NB4 (cell line): ENCODE measurements around the gene NOC2L.

ENCODE experiments used
- DNase-seq: peaks from one replicate; pipeline ENCODE4 v3.0.0; 2010; ENCODE audit warnings: low read depth
- H3K4me3 ChIP-seq: one replicate; pipeline ENCODE4 v1.5.1; 2011; ENCODE audit warnings: mild to moderate bottlenecking, low read depth, low read length, moderate library complexity
- CTCF ChIP-seq: IDR thresholded peaks from one replicate; pipeline ENCODE4 v1.5.1; 2012; ENCODE audit warnings: low read depth, low read length
- MAX ChIP-seq: IDR thresholded peaks from 2 replicates; pipeline ENCODE4 v1.6.1; 2011; ENCODE audit warnings: low read depth, low read length
- MYC ChIP-seq: IDR thresholded peaks from 2 replicates; pipeline ENCODE4 v1.6.1; 2011; ENCODE audit warnings: low read depth, low read length
- POLR2A ChIP-seq: IDR thresholded peaks from 2 replicates; pipeline ENCODE4 v1.6.1; 2011; ENCODE audit warnings: mild to moderate bottlenecking; ENCODE audit not compliant: insufficient read length; ENCODE audit errors: extremely low read depth

The NOC2L gene

GRCh38 chr1:913491-914130, 45.4 kb downstream of the NOC2L start:
- no peak overlapping the region for H3K4me3 ChIP-seq
- TF ChIP-seq POLR2A (no peak), CTCF (no peak), MYC (no peak), MAX (no peak)
- DNase-seq: no peak

- peak; percentile 63 for DNase-seq
- TF ChIP-seq CTCF (peak; percentile 3), MYC (no peak), POLR2A (no peak), MAX (no peak)
- no peak overlapping the region for H3K4me3 ChIP-seq
Measured at GRCh38 chr1:912740-913301, 46.2 kb downstream of the NOC2L start.

GRCh38 chr1:911875-912739, 46.9 kb downstream of the NOC2L start:
- DNase-seq: no peak
- TF ChIP-seq MYC (no peak), CTCF (no peak), POLR2A (no peak), MAX (no peak)
- H3K4me3 ChIP-seq: no peak overlapping the region

GRCh38 chr1:910881-911721, 48.0 kb downstream of the NOC2L start:
- H3K4me3 ChIP-seq: no peak overlapping the region
- TF ChIP-seq MAX (no peak), CTCF (no peak), MYC (no peak)
- DNase-seq: no peak

GRCh38 chr1:910311-910880, 48.7 kb downstream of the NOC2L start:
- no peak for TF ChIP-seq CTCF
- no peak for TF ChIP-seq MYC
- TF ChIP-seq MAX: no peak
- TF ChIP-seq POLR2A: no peak
- DNase-seq: no peak
- no peak overlapping the region for H3K4me3 ChIP-seq
